Epithelial cell of esophagus (primary cell): Measurements from ENCODE around the gene TMEM223.
"Not testable (repeated sequence)": the region's sequence is repeated elsewhere in the genome, so short reads cannot be mapped to it uniquely, and the experiment has no call there.

Experiments
- DNase-seq: peaks from one replicate; pipeline ENCODE4 v3.0.0; 2010; ENCODE audit warnings: low read depth
- H3K4me3 ChIP-seq: 2 replicates; pipeline ENCODE4 v1.5.1; 2011; ENCODE audit warnings: mild to moderate bottlenecking, low read length, control low read depth
- TF ChIP-seq, protein P1 (sequence below): IDR thresholded peaks from 2 replicates; pipeline ENCODE4 v1.5.1; 2011; ENCODE audit warnings: low read depth, mild to moderate bottlenecking, low read length, control low read depth, inconsistent platforms; ENCODE audit not compliant: insufficient read depth; ENCODE audit errors: missing control alignments

TMEM223 gene

DNA sequence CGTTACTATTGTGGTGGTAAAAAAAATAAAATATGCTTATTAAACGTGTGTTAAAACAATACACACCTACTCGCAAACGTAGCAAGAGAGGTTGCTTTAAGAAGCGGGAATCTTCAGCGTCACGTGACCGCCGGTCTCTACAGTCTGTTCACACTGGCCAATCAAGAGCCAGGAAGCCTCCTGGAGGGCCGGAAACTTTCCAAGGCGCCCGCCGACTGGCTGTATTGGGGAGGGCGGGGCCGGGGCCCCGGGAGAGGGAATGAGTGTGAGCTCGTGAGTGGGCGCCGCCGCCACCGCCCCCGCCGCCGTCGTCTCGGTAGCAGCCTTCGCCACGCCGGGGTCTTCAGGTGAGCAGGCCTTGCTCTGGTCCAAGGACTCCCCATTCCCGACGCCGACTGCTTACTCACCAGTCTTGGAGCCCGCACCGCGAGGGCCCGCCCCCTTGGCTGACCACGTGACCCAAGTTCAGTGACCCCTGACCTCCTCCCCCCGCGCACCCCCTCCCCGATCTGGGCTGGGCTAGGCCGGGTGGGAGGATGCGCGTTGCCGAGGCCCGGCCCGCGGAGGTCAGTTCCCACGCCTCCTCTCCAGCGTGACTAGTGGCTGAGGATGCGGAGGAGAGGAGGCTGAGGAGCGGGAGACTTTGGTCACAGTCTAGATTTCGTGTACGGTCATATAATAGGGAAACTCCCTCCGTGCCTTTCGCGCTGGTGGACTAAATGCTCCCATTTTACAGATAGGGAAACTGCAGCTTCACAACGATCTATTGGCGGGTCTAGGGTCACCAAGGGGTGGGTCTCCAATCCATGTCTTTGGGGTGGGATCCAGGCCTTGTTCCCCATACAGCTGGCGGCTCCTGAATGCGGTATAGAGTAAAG, 20.4 kb downstream of the TMEM223 start, which contains the start of gene TAF6L:
TAF6L (plus strand) TSS at position 253 of the 878 bp plus-strand sequence. CDS start 4,388 bp downstream, outside the sequence.
- TF ChIP-seq, protein P1, sequence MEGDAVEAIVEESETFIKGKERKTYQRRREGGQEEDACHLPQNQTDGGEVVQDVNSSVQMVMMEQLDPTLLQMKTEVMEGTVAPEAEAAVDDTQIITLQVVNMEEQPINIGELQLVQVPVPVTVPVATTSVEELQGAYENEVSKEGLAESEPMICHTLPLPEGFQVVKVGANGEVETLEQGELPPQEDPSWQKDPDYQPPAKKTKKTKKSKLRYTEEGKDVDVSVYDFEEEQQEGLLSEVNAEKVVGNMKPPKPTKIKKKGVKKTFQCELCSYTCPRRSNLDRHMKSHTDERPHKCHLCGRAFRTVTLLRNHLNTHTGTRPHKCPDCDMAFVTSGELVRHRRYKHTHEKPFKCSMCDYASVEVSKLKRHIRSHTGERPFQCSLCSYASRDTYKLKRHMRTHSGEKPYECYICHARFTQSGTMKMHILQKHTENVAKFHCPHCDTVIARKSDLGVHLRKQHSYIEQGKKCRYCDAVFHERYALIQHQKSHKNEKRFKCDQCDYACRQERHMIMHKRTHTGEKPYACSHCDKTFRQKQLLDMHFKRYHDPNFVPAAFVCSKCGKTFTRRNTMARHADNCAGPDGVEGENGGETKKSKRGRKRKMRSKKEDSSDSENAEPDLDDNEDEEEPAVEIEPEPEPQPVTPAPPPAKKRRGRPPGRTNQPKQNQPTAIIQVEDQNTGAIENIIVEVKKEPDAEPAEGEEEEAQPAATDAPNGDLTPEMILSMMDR = no peak

DNA sequence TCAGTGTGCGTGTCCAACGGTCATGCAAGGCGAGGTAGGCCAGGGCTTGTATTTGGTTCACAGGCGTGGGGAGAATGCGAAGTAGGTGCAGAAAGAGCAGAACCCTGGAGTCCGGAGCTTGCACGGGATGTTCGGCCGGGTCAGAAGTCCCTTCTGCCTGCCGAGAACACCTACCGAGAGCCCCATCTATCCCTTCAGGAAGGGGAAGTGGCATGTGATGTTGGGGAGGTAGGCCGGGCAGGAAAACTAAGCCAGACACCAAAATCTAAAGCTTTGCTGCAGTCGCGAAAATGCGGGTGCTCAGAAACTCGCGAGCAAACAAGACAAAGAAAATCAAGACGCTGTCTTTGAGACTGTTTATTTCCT, 21.0 kb downstream of the TMEM223 start:
- peak overlapping the region; percentile 65 for H3K4me3 ChIP-seq
- DNase-seq = peak; percentile 17
- TF ChIP-seq, protein P1 = no peak

More for the DNA sequence above, 20.4 kb downstream of the TMEM223 start, which contains the start of gene TAF6L:
- peak; percentile 98 for DNase-seq
- peak within 1 kb of the TSS; percentile 65 for H3K4me3 ChIP-seq

DNA sequence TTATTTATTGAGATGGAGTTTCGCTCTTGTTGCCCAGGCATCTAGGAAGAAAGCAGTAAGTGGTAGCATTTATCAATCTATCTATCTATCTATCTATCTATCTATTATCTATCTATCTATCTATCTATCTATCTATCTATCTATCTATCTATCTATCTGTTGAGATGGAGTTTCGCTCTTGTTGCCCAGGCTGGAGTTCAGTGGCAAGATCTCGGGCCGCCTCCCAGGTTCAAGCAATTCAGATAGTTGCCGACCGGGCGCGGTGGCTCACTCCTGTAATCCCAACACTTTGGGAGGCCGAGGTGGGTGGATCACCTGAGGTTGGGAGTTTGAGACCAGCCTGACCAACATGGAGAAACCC, 31.0 kb downstream of the TMEM223 start:
- H3K4me3 ChIP-seq = peak overlapping the region; percentile 5

DNA sequence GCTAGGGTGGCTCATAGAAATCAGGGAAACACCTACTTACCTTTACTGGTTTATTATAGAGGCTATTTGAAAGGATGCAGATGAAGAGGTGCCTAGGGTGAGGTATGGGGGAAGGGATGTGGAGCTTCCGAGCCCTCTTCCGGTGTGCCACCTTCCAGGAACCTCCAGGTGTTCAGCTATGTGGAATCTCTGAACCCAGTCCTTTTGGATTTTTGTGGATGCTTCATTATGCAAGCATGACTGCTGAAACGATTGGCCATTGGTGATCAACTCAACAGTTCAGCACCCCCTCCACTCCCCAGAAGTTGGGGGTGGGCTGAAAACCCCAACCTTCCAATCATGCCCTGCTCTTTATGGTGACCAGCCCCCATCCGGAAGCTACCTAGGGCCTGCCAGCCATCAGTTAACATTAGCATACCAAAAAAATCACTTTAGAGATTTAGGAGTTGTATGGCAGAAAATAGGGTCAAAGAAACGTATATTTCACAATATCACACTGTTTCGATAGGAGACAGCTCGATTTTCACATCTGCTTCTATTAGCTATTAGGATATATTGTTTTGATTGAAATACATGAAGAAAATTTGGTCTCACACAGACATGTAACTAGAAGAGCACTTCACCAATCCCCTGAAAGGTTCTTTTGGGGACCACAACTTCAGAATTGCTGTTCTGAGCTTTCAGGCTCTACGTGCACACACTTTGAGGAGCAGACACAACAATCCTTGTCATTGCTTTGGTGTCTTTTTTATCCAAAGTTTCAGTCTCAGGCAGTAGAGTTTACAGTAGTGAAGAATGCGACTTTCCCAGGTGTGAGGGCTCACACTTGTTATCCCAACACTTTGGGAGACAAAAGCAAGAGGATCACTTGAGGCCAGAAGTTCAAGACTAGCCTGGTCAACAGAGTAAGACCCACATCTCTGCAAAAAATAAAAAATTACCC, 33.7 kb downstream of the TMEM223 start:
- H3K4me3 ChIP-seq = no peak overlapping the region
- TF ChIP-seq, protein P1 = no peak
- no peak for DNase-seq

More for the DNA sequence above, 31.0 kb downstream of the TMEM223 start:
- DNase-seq = not testable (repeated sequence)

DNA sequence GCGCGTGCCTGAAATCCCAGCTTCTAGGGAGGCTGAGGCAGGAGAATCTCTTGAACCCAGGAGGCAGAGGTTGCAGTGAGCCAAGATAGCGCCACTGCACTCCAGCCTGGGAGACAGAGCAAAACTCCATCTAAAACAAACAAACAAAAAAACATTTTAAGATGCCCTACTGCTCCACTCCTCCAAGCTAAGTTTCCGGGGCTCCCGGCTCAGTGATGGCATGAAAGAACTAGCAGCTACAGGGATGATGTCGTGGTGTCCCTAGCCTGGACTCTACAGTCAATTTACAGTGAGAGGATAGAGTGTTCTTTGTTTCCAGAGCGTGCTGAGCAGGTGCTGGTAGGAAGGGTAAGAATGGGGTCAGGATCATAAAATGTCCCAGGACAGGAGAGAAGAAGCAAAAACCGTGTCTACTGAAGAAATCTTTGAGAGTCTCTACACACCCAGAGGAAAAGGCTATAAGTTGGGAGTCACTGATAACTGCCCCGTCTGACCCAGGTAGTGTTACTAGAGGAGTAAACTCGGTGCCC, 36.7 kb downstream of the TMEM223 start:
- no peak for DNase-seq
- H3K4me3 ChIP-seq = no peak overlapping the region
- TF ChIP-seq, protein P1 = no peak

DNA sequence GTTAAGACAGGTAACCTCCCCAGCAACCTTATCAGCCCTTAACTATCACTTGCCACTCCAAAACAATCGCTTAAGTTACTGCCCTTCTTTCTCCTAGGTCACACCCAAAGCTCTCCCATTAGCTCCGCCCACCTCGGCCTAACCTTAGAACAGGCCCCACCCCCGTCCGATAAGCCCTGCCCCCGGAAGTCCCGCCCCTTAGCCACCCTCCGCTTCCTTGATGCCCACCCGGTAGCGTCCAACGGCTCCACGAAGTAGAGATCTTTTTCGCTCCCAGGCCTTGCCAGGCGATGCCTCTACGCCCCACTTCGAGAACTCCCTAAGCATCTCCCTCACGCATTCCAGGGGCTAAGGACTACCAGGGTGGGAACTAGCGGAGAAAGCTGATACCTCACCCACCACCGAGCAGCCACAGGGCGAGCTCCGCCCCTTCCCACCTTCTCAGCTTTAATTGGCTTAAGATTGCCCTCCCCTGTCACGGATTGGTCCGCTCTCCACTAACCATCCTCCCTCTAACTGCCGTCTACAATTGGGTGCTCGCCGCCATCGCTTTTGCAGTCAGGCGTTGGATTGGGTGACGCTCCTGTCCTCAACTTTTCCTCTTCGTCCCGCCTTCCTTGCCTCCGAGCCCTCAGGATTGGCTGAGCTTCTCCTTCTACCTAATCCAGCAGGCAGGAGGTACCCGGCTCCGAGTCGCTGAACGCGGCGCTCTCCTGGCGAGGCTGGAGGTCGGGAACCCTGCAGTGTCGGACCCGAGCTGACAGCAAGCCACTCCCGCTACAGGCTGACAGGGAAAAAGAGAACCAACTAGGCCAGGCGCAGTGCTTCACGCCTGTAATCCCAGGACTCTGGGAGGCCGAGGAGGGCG, 37.8 kb downstream of the TMEM223 start, which contains the start of gene ZBTB3:
ZBTB3 (minus strand) TSS at position 425 of the 868 bp plus-strand sequence. CDS start 496 bp downstream, outside the sequence.
- TF ChIP-seq, protein P1 = no peak
- H3K4me3 ChIP-seq = peak within 1 kb of the TSS; percentile 95
- DNase-seq = peak; percentile 100
